ENCODE results near the gene SPANXN2.
"Not testable (repeated sequence)": the region's sequence is repeated elsewhere in the genome, so short reads cannot be mapped to it uniquely, and the experiment has no call there.

DNA sequence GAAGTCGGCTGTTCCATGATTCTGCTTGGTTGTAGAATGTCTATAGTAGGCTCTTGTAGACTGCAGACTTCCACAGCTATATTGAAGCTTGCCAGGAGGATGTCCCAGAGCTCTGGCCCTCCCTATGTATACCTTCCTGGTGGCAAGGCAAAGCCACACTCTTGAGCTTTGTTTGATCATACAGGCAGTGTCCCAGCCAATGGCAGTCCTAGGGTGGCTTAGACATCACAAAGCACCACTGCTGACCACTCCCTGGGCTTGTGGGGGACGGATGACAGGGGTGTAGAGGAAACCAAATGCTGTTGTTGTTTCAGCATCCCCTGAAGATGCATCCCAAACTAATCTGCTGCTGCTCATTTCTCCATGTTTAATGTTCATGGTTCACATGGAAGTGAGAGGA, at the start of gene SPANXN2:
- TF ChIP-seq, protein P1, sequence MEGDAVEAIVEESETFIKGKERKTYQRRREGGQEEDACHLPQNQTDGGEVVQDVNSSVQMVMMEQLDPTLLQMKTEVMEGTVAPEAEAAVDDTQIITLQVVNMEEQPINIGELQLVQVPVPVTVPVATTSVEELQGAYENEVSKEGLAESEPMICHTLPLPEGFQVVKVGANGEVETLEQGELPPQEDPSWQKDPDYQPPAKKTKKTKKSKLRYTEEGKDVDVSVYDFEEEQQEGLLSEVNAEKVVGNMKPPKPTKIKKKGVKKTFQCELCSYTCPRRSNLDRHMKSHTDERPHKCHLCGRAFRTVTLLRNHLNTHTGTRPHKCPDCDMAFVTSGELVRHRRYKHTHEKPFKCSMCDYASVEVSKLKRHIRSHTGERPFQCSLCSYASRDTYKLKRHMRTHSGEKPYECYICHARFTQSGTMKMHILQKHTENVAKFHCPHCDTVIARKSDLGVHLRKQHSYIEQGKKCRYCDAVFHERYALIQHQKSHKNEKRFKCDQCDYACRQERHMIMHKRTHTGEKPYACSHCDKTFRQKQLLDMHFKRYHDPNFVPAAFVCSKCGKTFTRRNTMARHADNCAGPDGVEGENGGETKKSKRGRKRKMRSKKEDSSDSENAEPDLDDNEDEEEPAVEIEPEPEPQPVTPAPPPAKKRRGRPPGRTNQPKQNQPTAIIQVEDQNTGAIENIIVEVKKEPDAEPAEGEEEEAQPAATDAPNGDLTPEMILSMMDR (conservative IDR thresholded peaks at IDR 0.05), result not testable (repeated sequence)
- not testable (repeated sequence) for TF ChIP-seq ZFX (IDR thresholded peaks at IDR 0.05)
